GM21528 (cell line): ENCODE data around the gene HOXA3.

Experiments
- ATAC-seq: cut with Tn5 transposase; IDR thresholded peaks from one replicate; pipeline ENCODE4 v1.9.1; 2021; ENCODE audit warnings: mild to moderate bottlenecking, moderate library complexity; ENCODE audit not compliant: unreplicated experiment, low FRiP score

The HOXA3 gene

GRCh38 chr7:27064661-27065060 lies 87.7 kb downstream of the HOXA3 start:
- ATAC-seq = no peak

GRCh38 chr7:27064159-27064558 lies 88.2 kb downstream of the HOXA3 start:
- ATAC-seq = no peak

GRCh38 chr7:27062946-27063345 lies 89.4 kb downstream of the HOXA3 start:
- no peak for ATAC-seq
